WTC11 (cell line): ENCODE data around the gene STIMATE.

Experiments used
- CREB1 ChIP-seq: sonication (generic); formaldehyde crosslinking; IDR thresholded peaks from 2 replicates; pipeline ENCODE4 v1.8.0; 2023; ENCODE audit warnings: mild to moderate bottlenecking, missing genetic modification reagents
- ETV6 ChIP-seq: sonication (generic); formaldehyde crosslinking; IDR thresholded peaks from 2 replicates; pipeline ENCODE4 v1.8.1; 2022; ENCODE audit warnings: mild to moderate bottlenecking, missing genetic modification reagents
- SP1 ChIP-seq: sonication (generic); formaldehyde crosslinking; conservative IDR thresholded peaks from 2 replicates; pipeline ENCODE4 v1.8.1; 2022; ENCODE audit warnings: missing genetic modification reagents
- TEAD4 ChIP-seq: sonication (generic); formaldehyde crosslinking; IDR thresholded peaks from 2 replicates; pipeline ENCODE4 v1.8.0; 2022; ENCODE audit warnings: mild to moderate bottlenecking, missing genetic modification reagents
- ZNF219 ChIP-seq: sonication (generic); formaldehyde crosslinking; IDR thresholded peaks from 2 replicates; pipeline ENCODE4 v1.8.0; 2023; ENCODE audit warnings: missing genetic modification reagents, mild to moderate bottlenecking, borderline replicate concordance
- TF ChIP-seq, protein P1 (sequence below): fragments of 200-600 bp; IDR thresholded peaks from 2 replicates; pipeline ENCODE4 v1.8.0; 2022; ENCODE audit warnings: antibody characterized with exemption
- TF ChIP-seq, protein P2 (sequence below): fragments of 250-450 bp; sonication (Bioruptor Pico); IDR thresholded peaks from 2 replicates; pipeline ENCODE4 v1.9.0; 2021; ENCODE audit warnings: mild to moderate bottlenecking, borderline replicate concordance
- TF ChIP-seq, protein P3 (sequence below): sonication (generic); formaldehyde crosslinking; IDR thresholded peaks from 2 replicates; pipeline ENCODE4 v1.8.0; 2022; ENCODE audit warnings: mild to moderate bottlenecking, missing genetic modification reagents

DNA sequence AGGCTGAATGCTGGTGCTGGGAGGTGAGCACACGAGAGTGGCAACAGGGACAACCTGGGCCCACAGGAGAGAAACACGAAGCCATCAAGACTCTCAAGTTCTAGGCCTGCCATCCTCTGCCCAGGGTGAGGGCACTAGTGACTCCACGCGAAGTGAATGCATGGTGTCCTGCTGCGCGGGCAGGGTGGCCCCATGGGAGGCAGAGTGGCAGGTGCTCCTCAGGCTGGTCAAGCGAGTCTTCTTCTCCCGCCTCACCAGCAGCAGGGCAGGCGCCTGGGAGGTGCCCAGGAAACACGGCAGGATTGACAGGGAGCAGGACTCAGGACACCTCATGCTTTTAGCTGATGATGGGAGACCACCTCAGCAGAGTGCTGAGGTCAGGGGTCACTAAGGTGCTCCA, 26.9 kb downstream of the STIMATE start:
- TF ChIP-seq SP1 (no peak), TEAD4 (CRISPR knock-in tag) (no peak), CREB1 (no peak), ZNF219 (CRISPR knock-in tag) (no peak), ETV6 (no peak)
- TF ChIP-seq, protein P1, sequence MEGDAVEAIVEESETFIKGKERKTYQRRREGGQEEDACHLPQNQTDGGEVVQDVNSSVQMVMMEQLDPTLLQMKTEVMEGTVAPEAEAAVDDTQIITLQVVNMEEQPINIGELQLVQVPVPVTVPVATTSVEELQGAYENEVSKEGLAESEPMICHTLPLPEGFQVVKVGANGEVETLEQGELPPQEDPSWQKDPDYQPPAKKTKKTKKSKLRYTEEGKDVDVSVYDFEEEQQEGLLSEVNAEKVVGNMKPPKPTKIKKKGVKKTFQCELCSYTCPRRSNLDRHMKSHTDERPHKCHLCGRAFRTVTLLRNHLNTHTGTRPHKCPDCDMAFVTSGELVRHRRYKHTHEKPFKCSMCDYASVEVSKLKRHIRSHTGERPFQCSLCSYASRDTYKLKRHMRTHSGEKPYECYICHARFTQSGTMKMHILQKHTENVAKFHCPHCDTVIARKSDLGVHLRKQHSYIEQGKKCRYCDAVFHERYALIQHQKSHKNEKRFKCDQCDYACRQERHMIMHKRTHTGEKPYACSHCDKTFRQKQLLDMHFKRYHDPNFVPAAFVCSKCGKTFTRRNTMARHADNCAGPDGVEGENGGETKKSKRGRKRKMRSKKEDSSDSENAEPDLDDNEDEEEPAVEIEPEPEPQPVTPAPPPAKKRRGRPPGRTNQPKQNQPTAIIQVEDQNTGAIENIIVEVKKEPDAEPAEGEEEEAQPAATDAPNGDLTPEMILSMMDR: no peak
- TF ChIP-seq, protein P2, sequence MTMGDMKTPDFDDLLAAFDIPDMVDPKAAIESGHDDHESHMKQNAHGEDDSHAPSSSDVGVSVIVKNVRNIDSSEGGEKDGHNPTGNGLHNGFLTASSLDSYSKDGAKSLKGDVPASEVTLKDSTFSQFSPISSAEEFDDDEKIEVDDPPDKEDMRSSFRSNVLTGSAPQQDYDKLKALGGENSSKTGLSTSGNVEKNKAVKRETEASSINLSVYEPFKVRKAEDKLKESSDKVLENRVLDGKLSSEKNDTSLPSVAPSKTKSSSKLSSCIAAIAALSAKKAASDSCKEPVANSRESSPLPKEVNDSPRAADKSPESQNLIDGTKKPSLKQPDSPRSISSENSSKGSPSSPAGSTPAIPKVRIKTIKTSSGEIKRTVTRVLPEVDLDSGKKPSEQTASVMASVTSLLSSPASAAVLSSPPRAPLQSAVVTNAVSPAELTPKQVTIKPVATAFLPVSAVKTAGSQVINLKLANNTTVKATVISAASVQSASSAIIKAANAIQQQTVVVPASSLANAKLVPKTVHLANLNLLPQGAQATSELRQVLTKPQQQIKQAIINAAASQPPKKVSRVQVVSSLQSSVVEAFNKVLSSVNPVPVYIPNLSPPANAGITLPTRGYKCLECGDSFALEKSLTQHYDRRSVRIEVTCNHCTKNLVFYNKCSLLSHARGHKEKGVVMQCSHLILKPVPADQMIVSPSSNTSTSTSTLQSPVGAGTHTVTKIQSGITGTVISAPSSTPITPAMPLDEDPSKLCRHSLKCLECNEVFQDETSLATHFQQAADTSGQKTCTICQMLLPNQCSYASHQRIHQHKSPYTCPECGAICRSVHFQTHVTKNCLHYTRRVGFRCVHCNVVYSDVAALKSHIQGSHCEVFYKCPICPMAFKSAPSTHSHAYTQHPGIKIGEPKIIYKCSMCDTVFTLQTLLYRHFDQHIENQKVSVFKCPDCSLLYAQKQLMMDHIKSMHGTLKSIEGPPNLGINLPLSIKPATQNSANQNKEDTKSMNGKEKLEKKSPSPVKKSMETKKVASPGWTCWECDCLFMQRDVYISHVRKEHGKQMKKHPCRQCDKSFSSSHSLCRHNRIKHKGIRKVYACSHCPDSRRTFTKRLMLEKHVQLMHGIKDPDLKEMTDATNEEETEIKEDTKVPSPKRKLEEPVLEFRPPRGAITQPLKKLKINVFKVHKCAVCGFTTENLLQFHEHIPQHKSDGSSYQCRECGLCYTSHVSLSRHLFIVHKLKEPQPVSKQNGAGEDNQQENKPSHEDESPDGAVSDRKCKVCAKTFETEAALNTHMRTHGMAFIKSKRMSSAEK (CRISPR knock-in tag): no peak
- TF ChIP-seq, protein P3, sequence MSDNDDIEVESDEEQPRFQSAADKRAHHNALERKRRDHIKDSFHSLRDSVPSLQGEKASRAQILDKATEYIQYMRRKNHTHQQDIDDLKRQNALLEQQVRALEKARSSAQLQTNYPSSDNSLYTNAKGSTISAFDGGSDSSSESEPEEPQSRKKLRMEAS (CRISPR knock-in tag): no peak
